DMS 273 (cell line): ENCODE data around the gene RAB1B.
"Not testable (repeated sequence)": the region's sequence is repeated elsewhere in the genome, so short reads cannot be mapped to it uniquely, and the experiment has no call there.

Source experiments
- DNase-seq: peaks from one replicate; lab custom pipeline; 2025; ENCODE audit not compliant: unreplicated experiment; lab: John Stamatoyannopoulos, UW

The RAB1B gene

DNA sequence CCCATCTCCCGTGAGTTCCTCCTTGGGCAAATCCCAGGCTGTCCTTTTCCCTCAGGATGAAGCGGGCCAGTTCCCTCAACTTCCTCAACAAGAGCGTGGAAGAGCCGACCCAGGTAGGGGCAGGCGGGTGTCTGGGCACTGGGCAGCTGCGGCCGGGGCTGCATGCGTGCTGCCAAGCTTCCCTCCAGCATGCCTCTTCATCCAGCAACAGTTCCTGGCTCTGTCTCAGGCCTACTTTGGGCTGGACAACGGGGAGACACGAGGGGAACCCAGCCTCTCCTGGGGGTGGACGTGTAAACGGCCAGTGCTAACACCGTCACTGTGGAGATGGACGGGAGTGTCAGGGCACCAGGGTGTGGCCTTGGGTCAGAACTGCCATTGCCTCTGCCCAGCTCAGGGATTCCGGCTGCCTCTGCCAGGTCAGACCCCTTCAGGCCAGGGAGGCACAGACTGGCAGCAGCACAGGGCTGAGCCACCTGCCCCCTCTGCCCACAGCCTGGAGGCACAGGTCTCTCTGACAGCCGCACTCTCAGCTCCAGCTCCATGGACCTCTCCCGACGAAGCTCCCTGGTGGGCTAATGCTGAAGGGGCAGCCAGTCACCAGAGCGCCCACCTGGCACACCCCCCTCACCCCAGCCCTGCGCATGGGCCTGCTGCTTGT lies 1.9 kb upstream of the RAB1B start:
- DNase-seq = no peak

DNA sequence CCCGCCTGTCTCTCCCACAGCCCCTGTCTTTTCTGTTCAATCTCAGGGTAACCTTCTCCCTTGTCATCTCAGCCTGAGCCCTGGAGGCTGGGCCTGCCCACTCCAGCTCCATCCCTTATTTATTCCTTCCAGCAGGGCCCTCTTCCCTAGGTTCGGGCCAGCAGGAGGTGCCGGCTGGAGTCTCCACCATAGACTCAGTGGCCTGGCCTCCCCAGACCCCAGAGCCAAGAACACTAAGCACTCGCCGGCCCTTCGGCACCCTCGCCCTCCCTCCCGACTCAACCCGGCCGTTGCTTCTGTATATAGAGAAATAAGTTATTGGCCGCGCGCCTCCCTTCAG lies 1.4 kb upstream of the RAB1B start:
- no peak for DNase-seq

DNA sequence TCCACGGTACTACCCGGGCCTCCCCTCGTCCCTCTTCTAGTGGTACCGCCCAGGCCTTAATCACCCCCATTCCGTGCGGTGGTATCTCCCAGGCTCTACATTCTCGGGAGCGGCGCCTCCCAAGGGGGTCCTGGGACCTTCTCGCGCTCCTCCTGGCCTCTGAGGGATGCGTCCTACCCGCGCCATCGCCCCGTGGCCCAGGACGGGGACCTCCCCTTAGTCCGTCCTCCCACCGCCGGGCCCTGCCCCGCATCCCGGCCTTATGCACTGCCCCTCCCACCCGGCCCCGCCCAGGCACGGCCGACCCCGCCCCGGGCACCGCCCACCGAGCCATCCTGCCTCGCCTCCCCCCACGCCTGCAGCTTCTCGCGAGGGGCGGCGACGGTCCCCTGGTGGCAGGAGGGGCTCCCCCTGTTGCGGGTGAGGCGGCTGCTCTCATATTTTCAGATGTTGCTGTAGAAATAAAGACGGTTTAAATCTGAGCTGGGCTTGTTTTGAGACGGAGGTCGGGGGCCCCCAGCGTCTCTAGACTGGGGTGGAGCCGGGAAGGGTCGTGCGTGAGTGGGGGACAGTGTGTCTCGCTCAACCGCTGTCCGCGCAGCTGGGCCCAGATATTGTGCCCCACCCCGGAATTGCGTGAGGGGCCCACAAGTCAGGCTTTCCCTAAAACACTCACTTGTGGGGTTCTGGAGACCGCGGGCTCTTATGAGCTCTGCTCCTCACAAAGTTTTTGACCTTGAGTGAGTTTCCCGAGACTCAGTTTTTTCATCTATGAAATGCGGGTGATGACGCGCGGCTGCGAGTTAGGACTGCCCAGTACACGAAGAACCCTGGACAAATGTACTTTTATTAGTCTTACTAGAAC lies 828 bp upstream of the RAB1B start:
- peak; percentile 86 for DNase-seq

DNA sequence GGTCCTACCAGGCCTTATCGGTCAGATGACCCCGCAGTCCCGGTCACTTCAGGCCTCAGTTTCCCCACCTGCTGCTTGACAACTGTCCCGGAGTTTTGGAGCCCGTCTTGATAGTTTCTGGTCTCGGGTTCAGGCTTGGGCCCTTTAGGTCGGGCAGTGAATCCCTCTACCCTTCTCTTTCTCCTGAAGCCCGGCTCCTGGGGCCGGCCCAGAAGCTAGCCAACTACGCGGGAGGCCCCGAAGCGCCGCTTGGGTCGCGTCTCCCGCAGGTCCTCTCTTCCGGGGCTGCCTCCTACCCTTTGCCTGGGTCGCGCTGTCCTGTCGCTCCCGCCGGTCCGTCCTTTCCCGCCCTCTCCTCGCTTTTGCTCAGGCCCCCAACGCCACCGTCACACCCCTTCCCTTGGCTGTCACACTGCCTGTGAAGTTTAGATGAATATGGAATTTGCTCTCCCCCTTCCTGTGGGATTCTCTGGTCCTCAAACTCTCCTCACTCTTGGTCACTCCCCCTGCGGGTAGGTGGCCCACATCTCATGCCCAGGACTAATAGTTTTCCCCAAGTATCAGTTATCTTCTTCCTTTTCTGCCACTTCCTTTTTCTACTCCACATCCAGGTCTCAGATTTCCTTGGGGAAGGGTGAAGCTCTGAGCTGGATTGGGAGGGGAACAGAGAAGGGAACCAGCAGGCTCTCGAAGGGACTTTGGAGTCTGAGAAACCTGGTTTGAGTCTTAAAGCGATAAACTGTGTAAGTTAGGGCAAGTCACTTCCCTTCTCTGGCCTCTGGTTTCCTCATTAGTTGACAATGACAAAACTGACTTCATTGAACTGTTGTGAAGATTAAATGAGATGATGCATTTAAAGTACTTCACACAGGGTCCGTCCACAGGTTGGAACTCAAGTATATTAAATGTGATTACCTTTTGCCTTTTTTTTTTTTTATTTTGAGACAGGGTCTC lies 790 bp downstream of the RAB1B start:
- DNase-seq = peak; percentile 46

GRCh38 chr11:66271816-66272215 lies 3.4 kb downstream of the RAB1B start:
- DNase-seq = no peak

DNA sequence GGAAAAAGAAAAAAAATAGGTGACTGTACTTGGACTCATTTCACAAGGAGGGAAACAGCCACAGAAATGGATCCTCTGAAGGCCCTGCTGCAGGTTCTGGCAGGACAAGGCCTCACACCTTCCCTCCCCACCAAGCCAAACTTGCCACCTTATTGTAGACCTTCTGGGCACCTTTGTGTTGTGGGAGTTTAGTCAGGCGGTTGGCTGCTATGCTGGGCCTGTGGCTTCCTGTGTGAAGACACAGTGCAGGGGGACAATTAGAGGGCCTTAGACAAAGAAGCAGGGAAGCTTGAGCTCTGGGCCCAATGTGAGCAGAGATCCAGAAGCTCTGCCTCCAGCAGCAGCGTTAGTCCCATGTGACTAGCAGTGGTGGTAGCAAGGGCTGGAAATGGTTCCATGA lies 4.2 kb downstream of the RAB1B start:
- no peak for DNase-seq

GRCh38 chr11:66274219-66274618 lies 5.8 kb downstream of the RAB1B start:
- DNase-seq = no peak

DNA sequence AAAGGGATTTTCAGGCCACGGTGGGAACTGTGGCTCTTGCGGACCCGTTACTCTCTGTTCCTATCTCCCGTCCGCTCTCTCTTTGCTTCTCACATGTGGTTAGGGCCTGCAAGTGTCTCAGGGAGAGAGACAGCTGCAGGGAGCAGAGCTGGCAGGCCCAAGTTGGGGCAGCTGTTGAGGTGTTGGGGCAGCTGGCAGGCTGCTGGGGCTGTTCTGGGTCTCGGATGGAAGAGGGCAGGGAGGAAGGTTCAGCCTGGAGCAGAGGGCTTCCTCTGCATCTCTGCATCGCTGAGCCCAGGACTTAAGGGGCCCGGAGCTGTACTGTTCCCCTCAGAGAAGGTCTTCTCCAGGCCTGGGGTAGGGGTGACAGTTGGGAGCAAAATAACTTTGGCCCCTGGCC lies 7.0 kb downstream of the RAB1B start:
- DNase-seq = peak; percentile 73

DNA sequence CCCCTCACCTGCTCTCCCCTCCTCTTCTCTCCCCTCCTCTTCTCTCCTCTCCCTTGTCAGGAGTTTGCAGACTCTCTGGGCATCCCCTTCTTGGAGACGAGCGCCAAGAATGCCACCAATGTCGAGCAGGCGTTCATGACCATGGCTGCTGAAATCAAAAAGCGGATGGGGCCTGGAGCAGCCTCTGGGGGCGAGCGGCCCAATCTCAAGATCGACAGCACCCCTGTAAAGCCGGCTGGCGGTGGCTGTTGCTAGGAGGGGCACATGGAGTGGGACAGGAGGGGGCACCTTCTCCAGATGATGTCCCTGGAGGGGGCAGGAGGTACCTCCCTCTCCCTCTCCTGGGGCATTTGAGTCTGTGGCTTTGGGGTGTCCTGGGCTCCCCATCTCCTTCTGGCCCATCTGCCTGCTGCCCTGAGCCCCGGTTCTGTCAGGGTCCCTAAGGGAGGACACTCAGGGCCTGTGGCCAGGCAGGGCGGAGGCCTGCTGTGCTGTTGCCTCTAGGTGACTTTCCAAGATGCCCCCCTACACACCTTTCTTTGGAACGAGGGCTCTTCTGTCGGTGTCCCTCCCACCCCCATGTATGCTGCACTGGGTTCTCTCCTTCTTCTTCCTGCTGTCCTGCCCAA lies 7.7 kb downstream of the RAB1B start:
- DNase-seq = no peak

GRCh38 chr11:66276619-66277018 lies 8.2 kb downstream of the RAB1B start:
- not testable (repeated sequence) for DNase-seq

DNA sequence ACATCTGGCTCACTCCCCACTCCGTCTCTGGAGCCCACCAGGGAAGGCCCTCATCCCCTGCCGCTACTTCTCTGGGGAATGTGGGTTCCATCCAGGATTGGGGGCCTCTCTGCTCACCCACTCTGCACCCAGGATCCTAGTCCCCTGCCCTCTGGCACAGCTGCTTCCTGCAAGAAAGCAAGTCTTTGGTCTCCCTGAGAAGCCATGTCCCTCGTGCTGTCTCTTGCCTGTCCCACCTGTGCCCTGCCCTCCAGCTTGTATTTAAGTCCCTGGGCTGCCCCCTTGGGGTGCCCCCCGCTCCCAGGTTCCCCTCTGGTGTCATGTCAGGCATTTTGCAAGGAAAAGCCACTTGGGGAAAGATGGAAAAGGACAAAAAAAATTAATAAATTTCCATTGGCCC lies 8.6 kb downstream of the RAB1B start:
- not testable (repeated sequence) for DNase-seq

DNA sequence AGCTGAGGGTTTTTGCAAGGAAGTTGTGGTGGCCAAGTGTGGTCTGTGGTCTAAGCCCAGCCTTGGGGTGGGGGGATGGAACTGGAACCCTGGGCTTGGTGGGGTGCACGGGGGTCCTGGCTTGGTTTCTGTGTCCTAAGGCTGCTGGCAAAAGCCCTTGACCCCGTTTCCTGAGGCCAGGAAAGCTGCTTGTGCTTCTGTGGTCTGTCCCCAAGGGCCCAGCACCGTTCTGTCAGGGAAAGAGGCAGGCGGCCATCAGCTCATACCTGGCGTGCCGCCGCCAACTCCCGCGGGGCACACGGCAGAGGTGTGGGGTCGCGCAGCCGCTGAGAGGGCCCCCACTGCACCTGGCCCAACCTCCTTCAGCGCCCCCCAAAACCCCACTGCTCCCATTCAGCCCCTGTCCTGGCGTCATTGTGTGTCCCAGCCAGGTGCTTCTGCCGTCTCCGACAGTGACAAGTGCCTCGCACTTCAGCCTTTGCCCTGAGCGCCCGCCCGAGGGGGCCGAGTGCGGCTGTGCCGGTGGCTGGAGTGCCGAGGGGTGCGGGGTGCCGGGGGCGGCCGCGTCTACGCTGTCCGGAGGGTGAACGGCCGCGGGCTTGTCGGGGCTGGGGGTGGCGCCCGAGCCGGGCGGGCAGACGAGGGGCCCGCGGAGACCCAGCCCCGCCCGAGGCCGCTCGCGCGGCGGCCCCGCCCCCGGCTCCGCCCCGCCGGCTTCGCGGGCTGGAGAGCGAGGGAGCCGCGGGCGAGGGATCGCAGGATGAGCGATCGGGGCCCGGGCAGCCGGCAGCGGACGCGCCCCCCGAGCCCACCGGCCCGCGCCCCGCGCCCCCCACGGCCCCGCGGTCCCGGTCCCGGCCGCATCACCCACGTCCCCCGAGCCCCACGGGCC lies 9.3 kb downstream of the RAB1B start, which contains the start of gene CNIH2:
Gene CNIH2, plus strand, starts transcription at position 705 of the 892 bp plus-strand sequence. CDS start 282 bp downstream, outside the sequence.
- peak; percentile 66 for DNase-seq

GRCh38 chr11:66278363-66279091 lies 10.1 kb downstream of the RAB1B start:
- peak; percentile 54 for DNase-seq

DNA sequence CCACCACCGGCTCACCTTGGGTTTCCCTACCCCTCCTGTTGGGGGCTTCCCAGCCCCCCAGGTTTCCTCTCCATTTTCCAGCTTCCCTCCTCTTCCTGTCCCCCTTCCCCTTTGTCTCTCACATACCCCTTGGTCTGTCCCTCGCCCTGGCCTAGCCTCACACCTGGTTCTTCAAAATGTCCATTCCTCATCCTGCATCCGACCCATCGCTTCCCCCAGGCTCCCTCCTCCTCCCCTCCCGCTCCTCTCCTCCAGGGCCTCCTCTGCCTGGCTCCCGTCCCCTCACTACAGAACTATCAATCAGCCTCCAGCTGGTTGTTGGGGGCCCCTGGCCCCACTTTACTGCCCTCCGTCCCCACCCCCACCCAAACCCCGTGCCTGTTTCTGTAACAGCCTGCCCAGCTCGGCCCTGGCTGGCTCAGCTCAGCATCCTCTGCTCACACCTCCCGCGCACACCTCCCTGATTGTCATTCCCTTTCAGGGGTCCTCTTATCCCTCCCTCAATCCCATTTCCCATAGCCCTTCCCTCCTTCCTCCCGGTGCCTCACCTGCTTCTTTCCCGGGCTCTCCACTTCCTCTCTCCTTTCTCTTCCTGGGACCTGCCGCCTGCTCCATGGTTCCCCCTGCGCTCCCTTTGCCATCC lies 10.8 kb downstream of the RAB1B start:
- DNase-seq = no peak

DNA sequence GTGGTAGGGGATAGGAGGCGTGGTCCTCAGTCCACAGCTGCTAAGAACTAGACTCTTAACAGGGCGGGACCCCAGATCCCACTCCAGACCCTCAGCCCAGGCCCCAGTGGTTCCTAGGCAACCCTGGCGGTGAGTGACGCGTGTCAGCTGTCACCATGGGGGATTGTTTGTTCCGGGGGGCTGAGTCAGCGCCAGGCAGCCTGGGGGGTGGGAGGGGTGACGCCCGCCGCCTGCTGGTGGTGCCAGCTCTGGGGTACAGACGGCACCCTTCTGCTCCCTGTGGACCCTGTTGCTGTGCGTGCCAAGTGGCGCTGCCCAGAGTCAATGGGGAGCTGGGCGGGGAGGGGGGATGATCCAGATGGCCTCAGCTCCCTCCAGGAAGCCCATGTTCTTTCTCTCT lies 12.0 kb downstream of the RAB1B start:
- DNase-seq = peak; percentile 57

- DNase-seq = no peak
Observed at GRCh38 chr11:66281001-66281400, 12.6 kb downstream of the RAB1B start.

- no peak for DNase-seq
Observed at GRCh38 chr11:66281776-66282467, 13.5 kb downstream of the RAB1B start.
